ENCODE measurements around the gene CADM2. TPM values are rescaled to one million over a fixed set of nuclear protein-coding genes. Genes with fewer than 3 reads are reported as not detected.
"Not testable (repeated sequence)": the region's sequence is repeated elsewhere in the genome, so short reads cannot be mapped to it uniquely, and the experiment has no call there.

Gene CADM2
- total RNA-seq, 1 experiment from 2014 or later: not detected

GRCh38 chr3:85670634-85671205 is 711.9 kb downstream of the CADM2 start:
- DNase-seq (ENCODE audit: low read depth): no peak

- no peak for DNase-seq (ENCODE audit: low read depth)
Observed at GRCh38 chr3:85672761-85673160, 714.0 kb downstream of the CADM2 start.

GRCh38 chr3:85678713-85679112 is 719.9 kb downstream of the CADM2 start:
- no peak for DNase-seq (ENCODE audit: low read depth)

GRCh38 chr3:85681906-85682305 is 723.1 kb downstream of the CADM2 start:
- no peak for DNase-seq (ENCODE audit: low read depth)

GRCh38 chr3:85691196-85691595 is 732.4 kb downstream of the CADM2 start:
- DNase-seq (ENCODE audit: low read depth): no peak

- DNase-seq (ENCODE audit: low read depth): no peak
Observed at GRCh38 chr3:85697156-85697555, 738.4 kb downstream of the CADM2 start.

- no peak for DNase-seq (ENCODE audit: low read depth)
Observed at GRCh38 chr3:85706130-85706529, 747.3 kb downstream of the CADM2 start.

GRCh38 chr3:85708325-85708724 is 749.5 kb downstream of the CADM2 start:
- DNase-seq (ENCODE audit: low read depth): not testable (repeated sequence)

GRCh38 chr3:85709346-85709892 is 750.6 kb downstream of the CADM2 start:
- no peak for DNase-seq (ENCODE audit: low read depth)

GRCh38 chr3:85710490-85710889 is 751.7 kb downstream of the CADM2 start:
- DNase-seq (ENCODE audit: low read depth): no peak

- no peak for DNase-seq (ENCODE audit: low read depth)
Observed at GRCh38 chr3:85721409-85722145, 762.8 kb downstream of the CADM2 start.

- DNase-seq (ENCODE audit: low read depth): no peak
Observed at GRCh38 chr3:85725809-85726208, 767.0 kb downstream of the CADM2 start.

- DNase-seq (ENCODE audit: low read depth): no peak
Observed at GRCh38 chr3:85726241-85726640, 767.5 kb downstream of the CADM2 start.

GRCh38 chr3:85737846-85738245 is 779.1 kb downstream of the CADM2 start:
- no peak for DNase-seq (ENCODE audit: low read depth)

- DNase-seq (ENCODE audit: low read depth): no peak
Observed at GRCh38 chr3:85740561-85740960, 781.8 kb downstream of the CADM2 start.

GRCh38 chr3:85758442-85758841 is 799.7 kb downstream of the CADM2 start:
- no peak for DNase-seq (ENCODE audit: low read depth)

GRCh38 chr3:85760342-85760741 is 801.6 kb downstream of the CADM2 start:
- DNase-seq (ENCODE audit: low read depth): no peak

- DNase-seq (ENCODE audit: low read depth): no peak
Observed at GRCh38 chr3:85780806-85781205, 822.0 kb downstream of the CADM2 start.

GRCh38 chr3:85781806-85782205 is 823.0 kb downstream of the CADM2 start:
- DNase-seq (ENCODE audit: low read depth): no peak

GRCh38 chr3:85783291-85783690 is 824.5 kb downstream of the CADM2 start:
- DNase-seq (ENCODE audit: low read depth): no peak

- DNase-seq (ENCODE audit: low read depth): no peak
Observed at GRCh38 chr3:85785766-85786165, 827.0 kb downstream of the CADM2 start.

- no peak for DNase-seq (ENCODE audit: low read depth)
Observed at GRCh38 chr3:85790445-85791030, 831.7 kb downstream of the CADM2 start.

- DNase-seq (ENCODE audit: low read depth): no peak
Observed at GRCh38 chr3:85796140-85796539, 837.4 kb downstream of the CADM2 start.

All from M059J (cell line).